Adrenal gland (tissue), 12 donors: ENCODE data around the gene GCN1. TPM values are rescaled to one million over a fixed set of nuclear protein-coding genes. Genes with fewer than 3 reads are reported as not detected.

Experiments used
- DNase-seq, 7 donors: peaks; one replicate each; pipeline ENCODE4 v3.0.0-alpha.2; 2019 to 2020
- H3K27ac ChIP-seq, 5 donors: fragments of 200-600 bp; sonication (generic) in 4 of 5; 1 replicate in 3 of 5; 2 replicates in 2 of 5; pipeline versions ENCODE4 v1.5.1 to v1.8.0; 2016 to 2020; ENCODE audit warnings: mild to moderate bottlenecking in 1 of 5
- H3K27me3 ChIP-seq: fragments of 200-600 bp; 2 replicates; pipeline ENCODE4 v1.8.0; 2021
- H3K36me3 ChIP-seq, 2 donors: fragments of 200-600 bp; replicated peaks in 1 of 2; 1 replicate in 1 of 2; 2 replicates in 1 of 2; pipeline versions ENCODE4 v1.5.1 to v1.8.0; 2018 to 2022
- H3K4me1 ChIP-seq, 2 donors: fragments of 200-600 bp; replicated peaks in 1 of 2; 1 replicate in 1 of 2; 2 replicates in 1 of 2; pipeline versions ENCODE4 v1.5.1 to v1.8.0; 2018 to 2021
- H3K4me3 ChIP-seq, 4 donors: fragments of 200-600 bp; sonication (generic) in 3 of 4; one replicate each; pipeline ENCODE4 v1.5.1; 2016 to 2018
- H3K9me3 ChIP-seq, 3 donors: fragments of 200-600 bp; sonication (generic) in 1 of 3; replicated peaks in 1 of 3; 1 replicate in 2 of 3; 2 replicates in 1 of 3; pipeline versions ENCODE4 v1.5.1 to v1.8.0; 2016 to 2021
- CTCF ChIP-seq, 6 experiments: fragments of 450-650 bp in 4 of 6; fragments of 200-600 bp in 2 of 6; sonication (generic) in 1 of 6; IDR thresholded peaks; 1 replicate in 5 of 6; 2 replicates in 1 of 6; pipeline versions ENCODE4 v1.5.1 to v1.8.0; 2016 to 2021; ENCODE audit warnings: antibody characterized with exemption in 6 of 6, mild to moderate bottlenecking in 2 of 6, moderate library complexity in 1 of 6
- POLR2A ChIP-seq, 2 donors: fragments of 450-650 bp; IDR thresholded peaks; one replicate each; pipeline ENCODE4 v1.6.1; 2017; ENCODE audit warnings: antibody characterized with exemption in 2 of 2, mild to moderate bottlenecking in 2 of 2, moderate library complexity in 1 of 2
- WGBS, 4 donors: extraction: QIAGEN DNeasy Blood & Tissue Kit in 2 of 4; methylation state at CpG; one replicate each; pipeline versions ENCODE4 v1.1.5 to v1.1.7; 2013 to 2017; 5-methylcytosine and 5-hydroxymethylcytosine counted together
- intact Hi-C, 2 donors: fragments of 100-400 bp; cut with DNase I; formaldehyde crosslinking; loops; one replicate each; pipeline versions ENCODE4 v1.14.1 to v1.15.0; 2022 to 2023
- polyA plus RNA-seq, 3 donors: library from polyadenylated mRNA; stranded (reverse); fragments of 200-250 nt in 2 of 3; fragments of 350-450 nt in 1 of 3; fragmentation: Illumina TruSeq in 1 of 3; extraction: RNeasy Lipid Tissue Mini Kit (QIAGEN cat#74804) in 1 of 3; gene quantifications; one replicate each; pipeline ENCODE4 v1.2.3, GENCODE V29; 2013 to 2014
- total RNA-seq, 9 donors: library from RNA; depleted of rRNA in 4 of 9; stranded (reverse); fragments of >200 nt in 4 of 9; fragments of 120-200 nt in 1 of 9; fragmentation: NEBNext Ultra II Directional in 1 of 9; extraction: Animal tissue kit (Norgen Biotek cat#: 25700) in 1 of 9; gene quantifications; one replicate each; pipeline versions ENCODE4 v1.1.0 to v1.2.4, GENCODE V29; 2013 to 2023
- donor health status: healthy with polysubstance abuse.
- donor health status: Bipolar disorder and iron deficiency.
- donor health status: DM: yes; HTN: yes; CAD: no.
- donor health status: DM: no; HTN: no; CAD: no.
- donor health status: DM: no; HTN: no; CAD: no.
- donor health status: DM: yes; HTN: yes; CAD: no.

Gene GCN1
- total and polyA plus RNA-seq, 12 donors = 22.0 to 98.5 (median 46.5) TPM

- no peak for TF ChIP-seq POLR2A (IDR thresholded peaks at IDR 0.05)
- TF ChIP-seq CTCF (IDR thresholded peaks at IDR 0.05) = no peak
- no peak overlapping the region for H3K4me3 ChIP-seq
- peaks cover 0 to 35% of the 10 kb centered on the region in 2 donors for H3K36me3 ChIP-seq
- DNase-seq = no peak
- H3K9me3 ChIP-seq = no peaks in the 10 kb centered on the region
- H3K27ac ChIP-seq = no peak overlapping the region
- no peaks in the 10 kb centered on the region for H3K27me3 ChIP-seq
- H3K4me1 ChIP-seq = peaks cover 23 to 25% of the 10 kb centered on the region in 2 donors
- intact Hi-C loops = no loop called here
- 87 to 92% (median 92%) methylated on average over 7 to 11 of the region's 11 CpGs for WGBS, 4 donors
Observed at GRCh38 chr12:120103044-120103338, 91.5 kb downstream of the GCN1 start.

GRCh38 chr12:120102189-120103043, 92.1 kb downstream of the GCN1 start:
- Histone ChIP-seq H3K27me3 (no peaks in the 10 kb centered on the region), H3K27ac (peak overlapping the region in 3 of 5 donors; percentile 64 to 89 (median 73)), H3K9me3 (no peaks in the 10 kb centered on the region), H3K36me3 (peaks cover 0 to 39% of the 10 kb centered on the region in 2 donors), H3K4me3 (no peak overlapping the region), H3K4me1 (peaks cover 23 to 25% of the 10 kb centered on the region in 2 donors)
- intact Hi-C loops = no loop called here
- DNase-seq = no peak
- WGBS, 4 donors = 80 to 91% (median 81%) methylated on average over 10 to 30 of the region's 30 CpGs
- TF ChIP-seq POLR2A (IDR thresholded peaks at IDR 0.05) = no peak
- TF ChIP-seq CTCF (IDR thresholded peaks at IDR 0.05) = no peak

- intact Hi-C loops = no loop called here
- peak overlapping the region in 1 of 4 donors; percentile 25 for H3K4me3 ChIP-seq
- H3K36me3 ChIP-seq = peaks cover 0 to 45% of the 10 kb centered on the region in 2 donors
- WGBS, 4 donors = 72 to 100% (median 86%) methylated on average over 1 to 13 of the region's 13 CpGs
- DNase-seq = no peak
- H3K4me1 ChIP-seq = peaks cover 23 to 25% of the 10 kb centered on the region in 2 donors
- no peaks in the 10 kb centered on the region for H3K9me3 ChIP-seq
- TF ChIP-seq POLR2A (IDR thresholded peaks at IDR 0.05) (no peak), CTCF (IDR thresholded peaks at IDR 0.05) (no peak)
- peak overlapping the region in 4 of 5 donors; percentile 29 to 89 (median 68) for H3K27ac ChIP-seq
- H3K27me3 ChIP-seq = no peaks in the 10 kb centered on the region
Observed at GRCh38 chr12:120101617-120102016, 92.9 kb downstream of the GCN1 start.

- DNase-seq = peak; percentile 58 to 83 (median 72)
- intact Hi-C loops = no loop called here
- no peak for TF ChIP-seq CTCF (IDR thresholded peaks at IDR 0.05)
- no peak for TF ChIP-seq POLR2A (IDR thresholded peaks at IDR 0.05)
- Histone ChIP-seq H3K36me3 (peaks cover 0 to 49% of the 10 kb centered on the region in 2 donors), H3K4me3 (peak overlapping the region in 1 of 4 donors; percentile 25), H3K9me3 (no peaks in the 10 kb centered on the region), H3K27ac (peak overlapping the region in 4 of 5 donors; percentile 29 to 89 (median 68)), H3K4me1 (peaks cover 23 to 25% of the 10 kb centered on the region in 2 donors), H3K27me3 (no peaks in the 10 kb centered on the region)
- 28 to 56% (median 38%) methylated on average over 7 to 11 of the region's 11 CpGs for WGBS, 4 donors
Observed at GRCh38 chr12:120101182-120101581, 93.3 kb downstream of the GCN1 start.
